Endothelial cell of umbilical vein (primary cell): ENCODE measurements around the gene PTPN20. TPM values are rescaled to one million over a fixed set of nuclear protein-coding genes. Genes with fewer than 3 reads are reported as not detected.
"Not testable (repeated sequence)": the region's sequence is repeated elsewhere in the genome, so short reads cannot be mapped to it uniquely, and the experiment has no call there.

Experiments used
- BruUV-seq: library from RNA; stranded (reverse); fragments of 400-500 nt; replicated peaks from 2 replicates; lab custom pipeline; 2021; lab: Mats Ljungman, UMichigan
- CTCF ChIA-PET: fragments of 300-600, 350-600 bp; sonication (Branson Sonifier 250); formaldehyde crosslinking; loops from one replicate; lab custom pipeline; 2021; ENCODE audit warnings: antibody characterized with exemption, inconsistent platforms; lab: Charles Lee
- POLR2A ChIA-PET: fragments of 300-600, 350-600 bp; sonication (Branson Sonifier 250); formaldehyde crosslinking; loops from one replicate; lab custom pipeline; 2021; ENCODE audit warnings: antibody characterized with exemption, inconsistent platforms; lab: Charles Lee
- DNase-seq: peaks from one replicate; pipeline ENCODE4 v3.0.0-alpha.2; 2011; ENCODE audit warnings: low read depth, low spot score
- FAIRE-seq: peaks from 2 replicates; lab custom pipeline; 2011; peaks lifted over from hg19 to GRCh38; lab: Jason Lieb, UNC
- H2AFZ ChIP-seq: 2 replicates; pipeline ENCODE4 v1.6.0; 2012; ENCODE audit warnings: low read depth, low read length, control low read depth, inconsistent platforms
- H3K27ac ChIP-seq: 2 replicates; pipeline ENCODE4 v1.5.1; 2011; ENCODE audit warnings: low read depth, mild to moderate bottlenecking, control low read depth, low read length, moderate library complexity; ENCODE audit not compliant: insufficient read depth
- H3K27me3 ChIP-seq, 2 experiments: 2 replicates each; pipeline versions ENCODE4 v1.6.0 to v1.6.1; 2011; ENCODE audit warnings: low read length in 2 of 2, mixed read lengths in 1 of 2; ENCODE audit not compliant: control insufficient read depth in 2 of 2, insufficient read depth in 2 of 2
- H3K36me3 ChIP-seq, 2 experiments: 2 replicates in 1 of 2; 3 replicates in 1 of 2; pipeline ENCODE4 v1.5.1; 2011; ENCODE audit warnings: low read length in 2 of 2, mild to moderate bottlenecking in 1 of 2, moderate library complexity in 1 of 2; ENCODE audit not compliant: control insufficient read depth in 2 of 2, insufficient read depth in 2 of 2; ENCODE audit errors: extremely low read depth in 1 of 2
- H3K4me1 ChIP-seq: 3 replicates; pipeline ENCODE4 v1.5.1; 2011; ENCODE audit warnings: mild to moderate bottlenecking, low read length; ENCODE audit not compliant: control insufficient read depth, insufficient read depth; ENCODE audit errors: extremely low read depth
- H3K4me2 ChIP-seq: 2 replicates; pipeline ENCODE4 v1.6.1; 2011; ENCODE audit warnings: low read length, control low read depth, mixed read lengths; ENCODE audit not compliant: insufficient read depth
- H3K4me3 ChIP-seq, 3 experiments: fragments of 200-600 bp in 1 of 3; sonication (generic), shearing (Covaris generic) in 1 of 3; replicated peaks in 1 of 3; 2 replicates each; pipeline ENCODE4 v1.5.1; 2011 to 2016; ENCODE audit warnings: control low read depth in 3 of 3, low read length in 3 of 3, mild to moderate bottlenecking in 2 of 3, inconsistent platforms in 1 of 3, low read depth in 1 of 3, moderate library complexity in 1 of 3; ENCODE audit not compliant: insufficient read depth in 1 of 3
- H3K79me2 ChIP-seq: 2 replicates; pipeline ENCODE4 v1.6.0; 2012; ENCODE audit warnings: low read length, inconsistent platforms; ENCODE audit not compliant: control insufficient read depth, insufficient read depth
- H3K9ac ChIP-seq: replicated peaks from 2 replicates; pipeline ENCODE3; 2011; ENCODE audit warnings: low read length, control low read depth; ENCODE audit not compliant: insufficient read depth; ENCODE audit errors: extremely low read depth
- H3K9me1 ChIP-seq: replicated peaks from 3 replicates; pipeline ENCODE4 v1.6.0; 2011; ENCODE audit warnings: mild to moderate bottlenecking, low read length; ENCODE audit not compliant: control insufficient read depth, insufficient read depth; ENCODE audit errors: extremely low read depth
- H3K9me3 ChIP-seq: replicated peaks from 2 replicates; pipeline ENCODE4 v1.5.1; 2012; ENCODE audit warnings: low read length, inconsistent platforms; ENCODE audit not compliant: control insufficient read depth, insufficient read depth
- H4K20me1 ChIP-seq: replicated peaks from 2 replicates; pipeline ENCODE3; 2011; ENCODE audit warnings: mild to moderate bottlenecking, low read length; ENCODE audit not compliant: control insufficient read depth, insufficient read depth; ENCODE audit errors: extremely low read depth
- dilution Hi-C: fragments of 300-500 bp; cut with MboI; formaldehyde crosslinking; loops from one replicate; pipeline ENCODE4 v1.15.0; 2019; ENCODE audit warnings: low sequenced_read_pairs; ENCODE audit not compliant: extremely low pct_ligation_motif_present
- intact Hi-C: fragments of 100-400 bp; cut with micrococcal nuclease; formaldehyde crosslinking; loops from one replicate; pipeline ENCODE4 v1.10.0; 2022
- polyA plus RNA-seq, 4 experiments: library from polyadenylated mRNA; depleted of rRNA in 3 of 4; stranded (reverse) in 3 of 4; unstranded in 1 of 4; fragments of >200 nt; gene quantifications; 2 replicates each; pipeline versions ENCODE4 v1.2.1 to v1.2.3, GENCODE V29; 2011 to 2012; ENCODE audit warnings: missing spikeins in 1 of 4
- total RNA-seq: library from RNA; stranded (reverse); gene quantifications from 2 replicates; pipeline ENCODE4 v1.2.3, GENCODE V29; 2021

The PTPN20 gene
- total and polyA plus RNA-seq, 2 donors (not counting 3 experiments of a cell fraction or from before 2014, with no cell fraction given): 0.27 TPM; not detected in 1

GRCh38 chr10:46941091-46941490 lies 29.9 kb downstream of the PTPN20 start:
- H3K27ac ChIP-seq, POLR2A ChIA-PET: not testable (repeated sequence)

GRCh38 chr10:46948687-46949518 lies 37.7 kb downstream of the PTPN20 start:
- H3K4me2 ChIP-seq, H3K4me1 ChIP-seq, H3K79me2 ChIP-seq, intact Hi-C loops, CTCF ChIA-PET, H3K9me3 ChIP-seq, BruUV-seq, H4K20me1 ChIP-seq, H3K9ac ChIP-seq, FAIRE-seq, dilution Hi-C loops, H3K4me3 ChIP-seq, H2AFZ ChIP-seq, H3K36me3 ChIP-seq, H3K27me3 ChIP-seq, DNase-seq, H3K9me1 ChIP-seq, H3K27ac ChIP-seq, POLR2A ChIA-PET: not testable (repeated sequence)

More at GRCh38 chr10:46941091-46941490, 29.9 kb downstream of the PTPN20 start:
- BruUV-seq, FAIRE-seq, H3K9ac ChIP-seq, CTCF ChIA-PET, H3K9me1 ChIP-seq, intact Hi-C loops, H3K36me3 ChIP-seq, H2AFZ ChIP-seq, dilution Hi-C loops, H3K4me3 ChIP-seq, H3K4me2 ChIP-seq, H3K79me2 ChIP-seq, H3K9me3 ChIP-seq, H3K4me1 ChIP-seq, H3K27me3 ChIP-seq, H4K20me1 ChIP-seq, DNase-seq: not testable (repeated sequence)

- H3K4me3 ChIP-seq, H3K4me2 ChIP-seq, H3K36me3 ChIP-seq, intact Hi-C loops, H3K27me3 ChIP-seq, H3K27ac ChIP-seq, H3K9ac ChIP-seq, H3K9me1 ChIP-seq, H3K79me2 ChIP-seq, H3K4me1 ChIP-seq, H2AFZ ChIP-seq, H3K9me3 ChIP-seq, FAIRE-seq, POLR2A ChIA-PET, H4K20me1 ChIP-seq, CTCF ChIA-PET, DNase-seq, dilution Hi-C loops, BruUV-seq: not testable (repeated sequence)
These were observed 41.3 kb downstream of the PTPN20 start for GRCh38 chr10:46952540-46952939.

GRCh38 chr10:46960742-46961141 lies 49.5 kb downstream of the PTPN20 start:
- H4K20me1 ChIP-seq, H3K9me3 ChIP-seq, H3K27ac ChIP-seq, H3K36me3 ChIP-seq, FAIRE-seq, CTCF ChIA-PET, intact Hi-C loops, H3K9me1 ChIP-seq, H3K4me2 ChIP-seq, H3K27me3 ChIP-seq, H3K4me3 ChIP-seq, H3K9ac ChIP-seq, H2AFZ ChIP-seq, H3K79me2 ChIP-seq, dilution Hi-C loops, POLR2A ChIA-PET, H3K4me1 ChIP-seq, BruUV-seq, DNase-seq: not testable (repeated sequence)
